ENCODE measurements around the gene DYSF.

GRCh38 chr2:71722286-71722685, 268.9 kb downstream of the DYSF start:
- TF ChIP-seq POLR2A (IDR thresholded peaks at IDR 0.05; ENCODE audit: low read length) (no peak), GATA1 (IDR thresholded peaks at IDR 0.05; ENCODE audit: low read depth, low read length) (no peak)
